SK-N-MC (cell line): Measurements from ENCODE around the gene CCNB3.

Experiments used
- EZH2 ChIP-seq: fragments of 200-600 bp; sonication (generic); IDR thresholded peaks from one replicate; pipeline ENCODE4 v1.6.1; 2017; ENCODE audit warnings: antibody characterized with exemption
- FOXP2 ChIP-seq: optimal IDR thresholded peaks from 2 replicates; pipeline ENCODE3; 2011; ENCODE audit warnings: mild to moderate bottlenecking, moderate library complexity; ENCODE audit not compliant: insufficient read depth; ENCODE audit errors: extremely low read length, control extremely low read depth
- POLR2AphosphoS5 ChIP-seq: IDR thresholded peaks from 2 replicates; pipeline ENCODE4 v1.6.1; 2012; ENCODE audit warnings: mild to moderate bottlenecking, low read depth, low read length, borderline replicate concordance

- no peak for TF ChIP-seq POLR2AphosphoS5
- TF ChIP-seq EZH2, result no peak
- TF ChIP-seq FOXP2, result no peak
Observed at GRCh38 chrX:50158593-50158992, 46.0 kb upstream of the CCNB3 start.
